ENCODE results near the gene SVOP.
"Not testable (repeated sequence)": the region's sequence is repeated elsewhere in the genome, so short reads cannot be mapped to it uniquely, and the experiment has no call there.

The SVOP gene

DNA sequence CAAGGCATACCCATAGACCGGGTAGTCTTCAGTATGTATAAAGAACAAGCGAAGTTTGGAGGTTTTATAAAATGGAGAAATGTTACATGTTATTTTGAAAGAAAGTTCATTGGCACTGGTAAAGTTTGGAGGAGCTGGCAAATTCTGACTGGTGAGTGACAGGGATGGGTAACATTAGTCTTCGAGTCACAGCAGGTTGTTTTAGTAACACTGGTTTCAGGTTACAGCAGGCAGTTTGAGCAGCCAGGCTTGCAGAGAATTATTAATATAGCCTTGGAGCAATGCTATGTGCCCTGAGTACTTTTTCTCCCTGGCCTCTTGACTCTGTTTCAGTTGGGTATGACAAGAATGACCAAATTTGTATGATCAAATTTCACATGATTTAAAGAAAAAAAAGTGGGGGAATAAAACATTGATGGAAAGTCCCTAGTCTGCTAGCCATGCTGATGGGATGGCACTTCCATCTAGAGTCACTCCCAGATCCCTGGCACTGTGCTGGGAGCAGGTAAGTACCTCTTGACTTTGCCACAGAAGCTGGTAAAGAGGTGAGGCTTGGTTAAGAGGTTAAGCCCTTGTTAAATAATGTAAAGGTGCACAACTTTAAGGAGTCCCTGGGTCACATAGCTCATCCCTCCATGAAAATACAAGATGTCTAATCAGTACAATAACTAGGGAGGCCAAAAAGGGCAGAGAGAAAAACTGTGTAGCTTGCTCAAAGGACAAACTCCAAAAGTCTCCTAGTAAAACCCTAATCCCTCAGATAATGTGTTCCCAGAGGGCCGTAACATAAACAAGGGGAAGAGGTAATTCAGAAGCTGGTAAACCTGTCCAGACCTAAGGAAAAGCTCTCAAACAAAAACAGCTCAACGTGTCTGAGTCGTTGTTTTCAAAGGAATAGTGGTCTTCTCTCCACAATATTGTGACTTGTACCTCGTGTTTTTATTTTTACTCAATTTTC, 12.7 kb upstream of the SVOP start:
- DNase-seq (ENCODE audit: low read depth in 3 of 3): no peak

DNA sequence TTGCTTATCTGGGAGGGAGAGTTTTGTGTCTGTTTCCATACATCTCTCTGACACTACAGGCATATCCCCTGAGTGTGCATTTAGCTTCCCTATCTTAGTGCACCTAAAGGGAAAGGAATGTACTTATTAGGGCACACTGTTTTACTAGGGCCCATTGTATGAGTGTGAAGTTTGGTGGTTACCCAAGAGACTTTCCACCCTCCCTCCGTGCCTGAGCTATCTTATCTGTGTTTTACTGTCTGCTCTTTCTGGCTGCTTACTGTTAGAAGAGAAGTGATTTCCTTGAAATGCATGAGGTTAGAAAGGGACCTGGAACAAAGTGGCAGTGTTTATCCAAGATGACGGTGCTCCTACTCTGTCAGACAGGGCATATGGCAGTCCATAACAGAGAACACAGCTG, 8.5 kb upstream of the SVOP start:
- DNase-seq (ENCODE audit: low read depth in 3 of 3): no peak

DNA sequence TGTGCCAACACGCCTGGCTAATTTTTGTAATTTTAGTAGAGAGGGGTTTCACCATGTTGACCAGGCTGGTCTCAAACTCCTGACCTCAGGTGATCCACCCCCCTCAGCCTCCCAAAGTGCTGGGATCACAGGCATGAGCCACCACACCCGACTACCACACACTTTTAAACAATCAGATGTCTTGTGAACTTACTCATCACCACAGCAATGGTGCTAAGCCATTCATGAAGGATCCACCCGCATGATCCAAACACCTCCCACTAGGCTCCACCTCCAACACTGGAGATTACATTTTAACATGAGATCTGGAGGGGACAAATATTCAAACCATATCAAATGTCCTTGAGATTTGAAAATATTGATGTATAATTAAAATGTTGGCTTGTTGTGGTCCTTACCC, 7.8 kb upstream of the SVOP start:
- DNase-seq (ENCODE audit: low read depth in 3 of 3): not testable (repeated sequence)

DNA sequence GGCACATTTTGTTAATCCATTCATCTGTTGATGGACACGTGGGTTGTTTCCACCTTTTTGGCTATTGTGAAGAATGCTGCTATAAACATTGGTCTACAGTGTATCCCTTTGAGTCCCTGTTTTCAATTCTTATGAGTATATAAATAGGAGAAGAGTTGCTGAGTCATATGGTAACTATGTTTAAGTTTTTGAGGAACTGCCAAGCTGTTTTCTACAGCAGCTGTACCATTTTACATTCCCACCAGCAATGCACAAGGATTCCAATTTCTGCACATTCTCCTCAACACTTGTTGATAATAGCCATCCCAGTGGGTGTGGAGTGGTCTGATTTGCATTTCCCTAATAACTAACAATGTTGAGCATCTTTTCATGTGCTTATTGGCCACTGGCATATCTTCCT, 6.9 kb upstream of the SVOP start:
- DNase-seq (ENCODE audit: low read depth in 3 of 3): no peak

GRCh38 chr12:109020146-109020795, 597 bp downstream of the SVOP start:
- no peak for DNase-seq (ENCODE audit: low read depth in 3 of 3)

GRCh38 chr12:109018296-109018695, 2.6 kb downstream of the SVOP start:
- DNase-seq (ENCODE audit: low read depth in 3 of 3): no peak

- DNase-seq (ENCODE audit: low read depth in 3 of 3): no peak
Measured at GRCh38 chr12:109016978-109017377, 3.9 kb downstream of the SVOP start.

DNA sequence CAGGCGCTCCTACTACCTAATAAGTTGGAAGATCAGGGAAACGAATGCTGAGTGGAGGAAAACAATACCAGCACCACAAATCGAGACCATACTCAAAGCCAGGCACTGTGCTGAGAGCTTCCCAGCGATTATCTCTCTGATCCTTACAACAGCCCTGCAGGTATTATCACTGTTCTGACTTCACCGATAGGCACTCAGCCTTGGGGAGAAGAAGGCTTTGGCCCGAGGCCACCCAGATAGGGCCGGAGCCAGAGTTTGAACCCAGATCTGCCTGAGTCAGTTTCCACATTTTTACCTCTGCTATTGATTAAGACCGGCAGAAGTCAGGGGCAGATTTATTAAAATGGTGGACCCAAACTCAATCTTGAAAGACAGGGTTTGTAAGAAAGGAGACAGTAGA, 4.9 kb downstream of the SVOP start:
- no peak for DNase-seq (ENCODE audit: low read depth in 3 of 3)

- DNase-seq (ENCODE audit: low read depth in 3 of 3): no peak
Measured at GRCh38 chr12:109014984-109015765, 5.7 kb downstream of the SVOP start.

- no peak for DNase-seq (ENCODE audit: low read depth in 3 of 3)
Measured at GRCh38 chr12:109010259-109010658, 10.6 kb downstream of the SVOP start.

- no peak for DNase-seq (ENCODE audit: low read depth in 3 of 3)
Measured at GRCh38 chr12:109009766-109010165, 11.1 kb downstream of the SVOP start.

DNA sequence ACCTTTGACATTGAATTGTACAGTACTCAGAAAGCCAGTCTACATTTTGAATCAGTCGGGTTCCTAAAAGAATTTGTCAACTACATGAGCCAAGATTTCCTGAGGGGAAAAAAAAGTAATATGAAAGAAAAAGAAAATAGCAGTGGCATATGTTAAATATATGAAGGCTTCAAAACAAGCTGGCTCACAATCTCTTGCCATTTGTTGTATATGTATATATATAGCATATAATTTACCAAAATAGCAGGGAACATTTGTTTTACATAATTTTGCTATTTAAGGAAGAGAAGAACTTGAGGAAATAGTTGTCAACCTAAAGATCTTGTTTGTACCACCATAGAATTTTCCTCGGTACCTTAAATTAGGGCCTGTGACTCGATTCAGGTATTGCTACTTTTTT, 16.9 kb downstream of the SVOP start:
- DNase-seq (ENCODE audit: low read depth in 3 of 3): no peak

- no peak for DNase-seq (ENCODE audit: low read depth in 3 of 3)
Measured at GRCh38 chr12:108996320-108996719, 24.5 kb downstream of the SVOP start.

DNA sequence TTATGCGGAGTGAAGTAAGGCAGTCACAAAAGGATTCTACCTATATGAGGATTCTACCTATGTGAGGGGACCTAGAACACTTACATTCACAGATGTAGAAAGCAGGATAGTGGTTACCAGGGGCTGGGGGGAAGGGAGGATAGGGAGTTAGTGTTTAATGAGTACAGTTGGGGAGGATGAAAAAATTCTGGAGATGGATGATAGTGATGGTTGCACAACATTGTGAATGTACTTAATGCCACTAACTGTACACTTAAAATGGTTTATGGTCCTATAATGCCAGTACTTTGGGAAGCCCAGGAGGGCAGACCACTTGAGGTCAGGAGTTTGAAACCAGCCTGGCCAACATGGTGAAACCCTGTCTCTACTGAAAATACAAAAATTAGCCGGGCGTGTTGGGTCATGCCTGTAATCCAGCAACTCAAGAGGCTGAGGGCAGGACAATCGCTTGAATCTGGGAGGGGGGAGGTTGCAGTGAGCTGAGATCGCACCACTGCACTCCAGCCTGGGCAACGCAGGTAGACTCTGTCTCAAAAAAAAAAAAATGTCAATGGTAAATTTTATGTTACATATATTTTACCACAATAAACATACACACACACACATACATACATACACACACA, 25.4 kb downstream of the SVOP start:
- DNase-seq (ENCODE audit: low read depth in 3 of 3): no peak

- DNase-seq (ENCODE audit: low read depth in 3 of 3): not testable (repeated sequence)
Measured at GRCh38 chr12:108990103-108990502, 30.8 kb downstream of the SVOP start.

- no peak for DNase-seq (ENCODE audit: low read depth in 3 of 3)
Measured at GRCh38 chr12:108989376-108989775, 31.5 kb downstream of the SVOP start.

GRCh38 chr12:108985750-108986149, 35.1 kb downstream of the SVOP start:
- DNase-seq (ENCODE audit: low read depth in 3 of 3): no peak

- DNase-seq (ENCODE audit: low read depth in 3 of 3): no peak
Measured at GRCh38 chr12:108983227-108983626, 37.6 kb downstream of the SVOP start.

DNA sequence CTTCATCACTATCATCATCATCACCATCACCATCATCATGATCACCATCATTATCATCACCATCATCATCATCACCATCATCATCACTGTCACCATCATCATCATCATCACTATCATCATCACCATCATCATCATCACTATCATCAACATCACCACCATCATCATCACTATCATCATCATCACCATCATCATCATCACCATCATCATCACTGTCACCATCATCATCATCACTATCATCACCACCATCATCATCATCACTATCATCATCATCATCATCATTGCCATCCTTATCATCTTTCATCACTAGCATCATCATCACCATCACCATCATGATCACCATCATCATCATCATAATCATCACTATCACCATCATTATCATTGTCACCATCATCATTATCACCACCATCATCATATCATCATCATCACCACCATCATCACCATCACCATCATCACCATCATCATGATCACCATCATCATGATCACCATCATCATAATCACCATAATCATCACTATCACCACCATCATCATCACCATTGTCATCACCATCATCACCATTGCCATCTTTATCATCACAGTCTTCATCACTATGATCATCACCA, 38.1 kb downstream of the SVOP start:
- DNase-seq (ENCODE audit: low read depth in 3 of 3): no peak

GRCh38 chr12:108981835-108982234, 39.0 kb downstream of the SVOP start:
- DNase-seq (ENCODE audit: low read depth in 3 of 3): no peak

- DNase-seq (ENCODE audit: low read depth in 3 of 3): no peak
Measured at GRCh38 chr12:108980831-108981618, 39.8 kb downstream of the SVOP start.

Data from stimulated activated CD4-positive, alpha-beta T cell treated with anti-CD3 and anti-CD28 coated beads, TNF-alpha, amount 100 ng/mL, for 48 hours (primary cell).